KG1 (cell line): ENCODE measurements around the gene GUCD1.
"Not testable (repeated sequence)": the region's sequence is repeated elsewhere in the genome, so short reads cannot be mapped to it uniquely, and the experiment has no call there.

Experiments
- DNase-seq: peaks from one replicate; lab custom pipeline; 2025; lab: John Stamatoyannopoulos, UW

Gene GUCD1

GRCh38 chr22:24554313-24555164, at the start of gene GUCD1:
TSS of gene GUCD1 (minus strand) at chr22:24555138. CDS start at chr22:24554991, 147 bp downstream.
- no peak for DNase-seq

DNA sequence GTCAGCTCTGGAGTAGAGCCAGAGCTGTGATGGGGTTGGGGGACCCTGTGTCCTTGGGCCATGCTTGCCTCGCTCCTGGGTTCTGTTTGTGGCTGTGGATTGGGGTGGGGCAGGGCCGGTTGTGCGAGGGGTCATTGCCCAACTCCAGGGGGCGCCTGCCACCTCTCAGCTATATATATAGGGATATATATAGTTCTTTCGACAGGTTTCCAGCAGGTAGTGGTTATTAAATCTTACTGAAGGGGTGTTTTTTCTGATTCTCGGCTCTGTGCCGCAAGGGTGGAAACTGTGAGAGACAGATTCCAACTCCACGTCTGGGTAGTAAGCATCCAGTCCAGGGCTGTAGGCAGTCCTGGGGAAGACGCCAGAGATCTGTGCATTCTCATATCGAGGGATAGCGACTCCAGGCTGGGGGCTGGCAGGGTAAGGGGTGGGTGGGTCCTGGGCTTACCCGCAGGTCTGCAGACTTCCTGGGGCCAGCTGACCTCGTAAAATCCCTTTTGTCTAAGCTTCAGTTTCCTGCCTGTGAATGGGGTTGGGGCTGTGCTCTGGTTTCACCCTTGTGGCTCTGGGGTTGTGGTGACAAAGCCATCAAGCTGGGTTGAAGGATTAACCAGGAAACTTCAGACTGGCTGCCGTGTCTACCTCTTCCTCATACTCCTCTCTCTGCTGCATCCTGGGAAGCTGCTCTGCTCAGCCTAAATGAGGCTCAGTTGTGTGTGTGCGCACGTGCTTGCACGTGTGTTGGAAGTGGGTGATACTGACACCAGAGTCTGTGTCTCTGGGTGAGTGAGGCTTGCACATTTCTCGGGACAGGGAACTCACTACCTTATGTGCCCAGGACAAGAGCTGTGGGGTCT, 49.1 kb upstream of the GUCD1 start:
- peak; percentile 47 for DNase-seq

- not testable (repeated sequence) for DNase-seq
These were observed 48.2 kb upstream of the GUCD1 start, which contains the start of gene GGT1 for GRCh38 chr22:24602847-24603769. TSS of gene GGT1 (plus strand) at chr22:24603193. CDS start at chr22:24611082, 7,889 bp downstream.

GRCh38 chr22:24602105-24602749, 47.3 kb upstream of the GUCD1 start:
- not testable (repeated sequence) for DNase-seq

DNA sequence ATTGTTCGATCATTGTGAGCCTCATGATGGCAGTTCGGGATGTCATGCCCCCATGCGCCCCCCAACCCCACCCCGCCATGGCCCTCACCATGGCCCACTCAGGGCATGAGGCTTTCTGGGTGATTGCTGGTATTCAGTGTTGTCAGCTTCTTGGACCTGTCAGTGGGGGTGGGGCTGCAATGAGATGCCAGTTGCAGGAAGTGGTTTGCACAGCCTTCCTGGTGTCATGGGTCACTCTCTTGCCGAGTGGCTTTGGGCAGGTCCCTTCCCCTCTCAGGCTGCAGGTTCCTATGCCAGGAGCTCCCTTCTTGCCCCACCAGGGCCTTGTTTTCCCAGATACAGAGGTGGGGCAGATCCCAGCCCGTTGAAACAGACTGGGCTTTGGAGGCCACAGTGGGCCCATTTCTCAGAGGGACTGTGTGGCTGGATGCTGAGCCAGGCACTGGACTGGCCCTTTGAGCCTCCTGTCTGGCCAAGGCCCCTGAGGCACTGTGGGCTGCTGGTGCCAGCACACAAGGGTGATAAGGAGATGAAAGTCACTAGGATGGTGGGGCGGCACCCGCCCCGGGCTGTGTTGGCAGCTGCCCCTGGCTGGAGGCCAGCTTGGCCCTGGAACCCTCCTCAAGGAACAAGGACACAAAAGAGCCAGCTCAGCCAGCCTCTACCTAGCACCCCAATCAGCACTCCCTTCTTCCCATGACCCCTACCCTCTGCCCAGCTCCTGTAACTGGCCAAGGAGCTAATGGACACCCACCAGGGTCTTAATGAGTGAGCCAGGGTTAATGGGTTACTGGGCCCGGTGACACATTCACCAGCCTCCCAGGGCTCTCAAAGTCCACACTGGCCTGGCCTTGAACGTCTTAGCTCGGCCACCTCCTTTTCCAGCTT, 46.5 kb upstream of the GUCD1 start:
- no peak for DNase-seq

DNA sequence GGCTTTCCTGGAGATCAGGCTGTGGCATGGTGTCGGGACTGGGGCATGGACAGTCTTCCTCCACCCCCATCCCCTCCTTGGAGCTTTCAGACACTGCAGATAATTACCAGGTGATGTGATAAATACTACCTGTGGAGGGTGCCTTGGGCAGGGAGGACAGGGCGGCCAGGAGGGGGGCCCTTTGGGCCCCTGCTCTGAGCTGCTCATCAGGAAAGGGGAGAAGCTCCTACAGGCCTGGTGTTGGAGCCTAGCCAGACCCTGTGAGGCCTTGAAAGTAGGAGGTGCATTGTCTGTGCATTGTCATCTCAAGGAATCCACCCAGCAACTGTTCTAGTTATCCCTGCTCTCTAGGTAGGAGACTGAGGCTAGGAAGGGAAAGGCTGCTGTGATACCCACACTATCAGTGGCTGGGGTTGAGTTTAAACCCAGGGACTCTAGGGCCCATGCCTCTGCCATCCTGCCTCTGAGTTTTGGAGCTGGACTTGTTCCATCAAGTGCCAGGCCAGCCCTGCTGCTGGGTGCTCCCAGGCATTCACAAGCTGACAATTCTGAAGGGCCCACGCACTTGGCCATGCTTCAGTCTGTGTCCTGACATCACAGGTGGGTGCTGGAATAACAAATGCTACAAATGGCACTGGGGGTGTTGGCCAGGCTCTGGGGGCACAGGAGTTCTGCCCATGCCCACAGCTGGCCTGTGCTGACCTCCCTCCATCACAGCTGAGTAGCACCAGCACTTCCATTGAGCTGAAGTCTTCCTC, 45.2 kb upstream of the GUCD1 start:
- DNase-seq = not testable (repeated sequence)

DNA sequence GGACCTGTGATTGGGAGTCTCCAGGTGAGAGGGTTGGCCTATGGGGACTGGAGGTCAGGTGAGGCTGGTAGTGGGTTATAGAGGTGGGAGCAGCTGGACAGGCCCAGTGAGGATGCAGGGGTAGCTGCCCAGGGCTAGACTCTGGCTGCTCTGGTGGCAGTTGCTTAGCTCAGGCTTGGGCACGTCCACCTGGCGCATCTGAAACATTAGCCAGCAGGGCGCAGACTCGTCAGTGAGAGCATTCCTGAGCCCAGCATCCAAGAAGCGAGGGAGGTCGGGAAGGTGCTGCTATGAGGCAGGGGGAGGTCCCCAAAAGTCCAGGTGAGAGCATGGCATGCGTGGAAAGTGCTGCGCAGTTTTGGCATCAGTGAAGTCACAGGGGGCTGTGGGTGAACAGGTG, 44.6 kb upstream of the GUCD1 start:
- DNase-seq = no peak

GRCh38 chr22:24597076-24597475, 42.1 kb upstream of the GUCD1 start:
- DNase-seq = not testable (repeated sequence)

GRCh38 chr22:24595863-24596262, 40.9 kb upstream of the GUCD1 start:
- DNase-seq = no peak

DNA sequence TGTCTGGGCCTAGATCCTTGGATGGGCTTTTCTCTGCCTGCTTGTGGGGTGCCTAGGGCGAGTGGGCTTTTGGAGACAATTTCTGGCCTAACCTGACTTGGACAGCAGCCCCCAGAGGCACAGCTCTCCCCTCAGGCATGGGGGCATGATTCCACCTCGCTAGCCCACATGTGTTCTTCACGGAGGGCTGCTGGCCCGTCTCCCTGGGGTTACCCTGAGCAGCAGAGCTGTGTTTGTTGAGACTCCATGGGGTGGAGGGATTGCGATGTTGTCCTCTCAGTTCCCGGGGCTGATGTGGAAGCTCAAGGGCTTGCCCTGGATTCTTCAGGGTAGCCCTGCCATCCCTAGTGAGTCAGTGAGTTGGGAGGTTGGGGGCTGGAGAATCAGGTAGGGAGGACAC, 40.3 kb upstream of the GUCD1 start:
- DNase-seq = no peak

- DNase-seq = no peak
These were observed 39.7 kb upstream of the GUCD1 start for GRCh38 chr22:24594569-24595120.

DNA sequence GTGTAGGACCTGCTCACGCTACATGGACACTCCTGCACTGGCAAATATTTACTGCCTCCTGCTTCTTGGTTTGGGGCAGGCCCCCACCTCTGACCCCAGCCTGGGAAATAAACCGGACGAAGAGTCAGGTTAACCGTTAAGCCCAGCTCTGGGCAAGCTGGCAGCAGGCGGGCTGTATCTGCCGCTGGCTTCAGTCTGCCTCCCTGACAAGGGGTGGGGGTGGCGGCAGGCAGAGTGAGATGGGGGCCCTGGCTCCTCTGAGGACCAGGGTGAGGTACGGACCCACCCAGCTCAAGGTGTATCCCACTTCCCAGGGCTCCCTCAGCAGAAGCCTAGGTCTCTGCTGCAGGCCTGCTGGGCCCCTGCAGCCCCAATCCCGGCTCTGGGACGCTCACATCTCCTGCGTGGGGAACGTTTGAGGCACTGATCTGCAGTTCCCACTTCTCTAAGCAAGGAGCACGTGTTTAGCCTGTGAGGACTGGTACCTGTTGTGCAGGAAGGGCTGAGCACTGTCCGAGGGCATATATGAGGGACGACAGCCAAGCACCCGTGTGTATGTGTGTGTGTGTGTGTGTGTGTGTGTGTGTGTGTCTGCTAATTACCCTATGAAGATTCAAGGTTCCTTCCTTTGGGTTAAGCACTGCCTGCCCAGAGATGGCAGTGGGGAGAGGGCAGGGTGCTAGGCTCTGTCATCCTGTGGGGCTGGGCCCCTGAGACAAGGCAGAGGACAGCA, 39.1 kb upstream of the GUCD1 start:
- DNase-seq = no peak

DNA sequence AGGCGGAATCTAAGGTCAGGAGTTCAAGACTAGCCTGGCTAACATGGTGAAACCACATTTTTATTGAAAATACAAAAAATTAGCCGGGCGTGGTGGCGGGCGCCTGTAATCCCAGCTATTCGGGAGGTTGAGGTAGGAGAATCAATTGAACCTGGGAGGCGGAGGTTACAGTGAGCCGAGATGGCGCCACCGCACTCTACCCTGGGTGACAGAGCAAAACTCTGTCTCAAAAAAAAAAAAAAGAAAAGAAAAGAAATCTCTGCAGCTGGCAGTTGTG, 38.6 kb upstream of the GUCD1 start:
- DNase-seq = not testable (repeated sequence)

DNA sequence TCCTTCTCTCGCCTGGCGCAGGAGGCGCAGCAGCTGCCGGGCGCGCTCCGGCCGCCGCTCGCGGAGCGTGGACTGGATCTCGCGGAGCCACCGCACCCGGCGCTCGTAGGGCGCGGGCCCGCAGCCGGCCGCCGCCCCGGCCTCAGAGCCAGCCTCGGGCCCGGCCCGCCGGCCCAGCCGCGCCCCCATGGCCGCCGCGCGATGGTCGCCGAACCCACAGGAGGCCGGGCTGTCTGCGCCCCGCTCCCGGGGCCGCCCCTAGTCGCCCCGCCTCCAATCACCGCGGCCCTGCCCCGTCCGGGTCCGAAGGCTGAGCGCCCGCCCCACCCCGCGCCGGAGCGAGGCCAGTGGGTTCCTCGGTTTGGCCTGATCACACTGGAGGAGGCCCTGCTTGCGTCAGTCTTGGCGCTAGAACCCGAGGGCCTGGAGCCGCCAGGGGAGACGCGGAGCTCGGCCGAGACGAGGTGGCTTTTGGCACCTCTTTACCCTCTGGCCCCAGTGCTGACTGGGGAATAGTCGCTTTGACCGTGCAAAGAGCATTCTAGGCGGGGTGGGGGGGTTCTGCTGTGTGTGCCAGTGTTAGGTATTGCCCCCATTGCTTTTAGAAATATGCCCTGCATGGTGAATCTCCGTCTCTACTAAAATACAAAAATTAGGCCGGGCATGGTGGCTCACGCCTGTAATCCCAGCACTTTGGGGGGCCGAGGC, 38.1 kb upstream of the GUCD1 start, which contains the start of gene LRRC75B:
Gene LRRC75B, minus strand, starts transcription at position 223 of the 708 bp plus-strand sequence. Its CDS starts 34 bp downstream, at position 189.
- DNase-seq = peak; percentile 36

GRCh38 chr22:24592058-24592850, 37.3 kb upstream of the GUCD1 start:
- no peak for DNase-seq

DNA sequence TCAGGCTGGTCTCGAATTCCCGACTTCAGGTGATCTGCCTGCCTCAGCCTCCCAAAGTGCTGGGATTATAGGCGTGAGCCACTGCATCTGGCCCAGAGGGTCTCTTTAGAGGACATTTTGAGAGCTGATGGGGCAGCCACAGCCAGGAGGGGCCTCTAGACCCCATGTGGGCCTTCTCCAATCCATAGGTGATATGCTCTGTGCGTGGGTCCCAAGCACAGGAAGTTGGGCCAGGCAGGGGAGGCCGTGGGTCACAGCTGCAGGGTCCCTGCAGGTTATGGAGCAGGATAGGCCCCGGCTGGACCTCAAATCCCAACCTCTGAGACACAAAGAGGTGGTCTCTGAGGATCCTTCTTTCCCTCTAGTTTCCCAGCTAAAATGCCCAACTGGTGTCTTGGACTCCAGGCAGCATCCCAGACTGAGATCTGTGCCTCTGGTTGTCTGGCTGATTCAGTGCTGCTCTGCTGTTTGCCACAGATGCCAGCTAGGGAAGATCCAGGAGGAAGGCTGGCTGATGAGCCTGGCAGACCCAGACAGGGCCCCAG, 36.4 kb upstream of the GUCD1 start:
- DNase-seq = no peak
